ENCODE results near the gene C17orf113.
"Not testable (repeated sequence)": the region's sequence is repeated elsewhere in the genome, so short reads cannot be mapped to it uniquely, and the experiment has no call there.

Gene C17orf113

DNA sequence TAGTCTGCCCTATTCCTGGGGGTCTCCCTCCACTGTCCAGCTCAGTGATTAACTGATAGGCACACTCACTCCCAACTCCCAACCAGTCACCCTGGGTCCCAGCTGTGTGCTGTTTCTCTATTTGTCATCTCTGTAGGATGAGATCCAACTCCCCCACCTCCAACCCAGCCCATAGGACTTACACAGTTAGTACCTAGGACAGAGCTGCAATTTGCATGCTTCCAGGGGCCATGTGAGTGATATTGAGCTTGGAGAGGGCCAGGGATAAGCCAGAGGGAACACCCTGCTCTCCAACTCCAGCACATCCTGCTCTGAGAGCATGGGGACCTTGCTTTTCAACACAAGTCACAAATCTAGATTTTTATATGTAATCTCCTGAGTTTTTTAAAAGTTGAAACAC lies 8.8 kb downstream of the C17orf113 start:
- DNase-seq = no peak

DNA sequence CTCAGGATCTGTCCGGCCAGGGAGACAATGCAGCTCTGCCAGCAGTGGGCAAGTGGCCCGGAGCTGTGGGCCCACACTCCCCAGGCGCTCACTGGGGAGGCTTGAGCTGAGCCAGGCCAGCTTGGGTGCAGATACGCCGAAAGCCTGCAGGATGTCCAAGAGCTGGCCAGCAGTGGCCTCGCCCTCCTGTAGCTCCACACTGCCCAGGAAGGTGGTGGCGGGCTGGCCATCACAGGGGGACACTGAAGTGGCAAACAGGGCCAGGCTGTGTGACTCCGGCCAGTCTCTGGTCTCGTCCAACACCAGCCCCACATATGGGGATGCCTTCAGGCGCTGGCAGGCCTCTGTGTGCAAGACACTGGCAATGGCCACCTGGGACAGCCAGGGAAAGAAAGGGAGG lies 9.6 kb downstream of the C17orf113 start:
- no peak for DNase-seq

DNA sequence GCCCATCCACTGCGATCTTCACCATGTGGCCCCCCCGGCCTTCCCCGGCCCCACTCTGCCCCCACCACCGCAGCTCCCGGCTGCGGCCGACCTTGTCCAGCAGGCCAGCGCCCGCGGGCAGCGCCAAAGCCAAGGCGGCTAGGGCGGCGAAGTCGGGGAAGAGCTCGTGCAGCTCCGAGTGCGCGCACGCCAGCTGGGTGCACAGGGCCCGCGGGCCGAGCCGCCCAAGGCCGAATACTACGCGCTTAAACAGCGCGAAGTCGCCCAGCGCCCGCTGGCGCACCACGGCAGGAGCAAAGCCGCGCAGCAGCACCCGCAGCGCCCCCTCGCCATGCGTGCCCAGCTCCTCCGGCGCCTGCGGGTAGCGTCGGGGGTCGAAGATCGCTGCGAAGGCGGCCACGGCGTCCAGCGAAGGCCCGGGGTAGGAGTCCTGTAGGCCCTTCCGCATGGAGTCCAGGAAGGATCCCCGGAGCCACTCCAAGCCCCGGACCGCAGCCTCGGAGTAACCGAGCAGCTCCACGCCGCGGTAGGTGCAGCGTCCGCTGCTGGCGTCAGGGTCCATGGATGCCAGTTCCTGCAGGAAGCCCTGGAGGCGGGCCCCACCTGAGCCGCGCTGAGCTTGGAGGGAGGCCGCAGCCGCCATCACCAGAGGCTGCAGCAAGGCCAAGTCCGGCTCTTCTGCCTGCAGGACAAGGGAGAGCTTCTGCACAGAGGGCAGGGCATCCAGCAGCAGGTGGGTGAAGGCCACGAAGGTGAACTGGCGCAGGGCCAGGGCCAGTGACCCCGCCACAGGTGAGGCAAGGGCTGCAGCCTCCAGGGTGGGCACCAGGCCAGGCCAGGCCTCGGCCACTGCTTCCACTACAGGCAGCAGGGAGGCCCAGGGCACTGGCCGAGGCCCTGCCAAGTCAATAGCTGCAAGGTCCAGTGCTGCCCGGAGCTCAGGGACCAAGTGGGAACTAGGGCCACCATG lies 10.3 kb downstream of the C17orf113 start:
- no peak for DNase-seq

DNA sequence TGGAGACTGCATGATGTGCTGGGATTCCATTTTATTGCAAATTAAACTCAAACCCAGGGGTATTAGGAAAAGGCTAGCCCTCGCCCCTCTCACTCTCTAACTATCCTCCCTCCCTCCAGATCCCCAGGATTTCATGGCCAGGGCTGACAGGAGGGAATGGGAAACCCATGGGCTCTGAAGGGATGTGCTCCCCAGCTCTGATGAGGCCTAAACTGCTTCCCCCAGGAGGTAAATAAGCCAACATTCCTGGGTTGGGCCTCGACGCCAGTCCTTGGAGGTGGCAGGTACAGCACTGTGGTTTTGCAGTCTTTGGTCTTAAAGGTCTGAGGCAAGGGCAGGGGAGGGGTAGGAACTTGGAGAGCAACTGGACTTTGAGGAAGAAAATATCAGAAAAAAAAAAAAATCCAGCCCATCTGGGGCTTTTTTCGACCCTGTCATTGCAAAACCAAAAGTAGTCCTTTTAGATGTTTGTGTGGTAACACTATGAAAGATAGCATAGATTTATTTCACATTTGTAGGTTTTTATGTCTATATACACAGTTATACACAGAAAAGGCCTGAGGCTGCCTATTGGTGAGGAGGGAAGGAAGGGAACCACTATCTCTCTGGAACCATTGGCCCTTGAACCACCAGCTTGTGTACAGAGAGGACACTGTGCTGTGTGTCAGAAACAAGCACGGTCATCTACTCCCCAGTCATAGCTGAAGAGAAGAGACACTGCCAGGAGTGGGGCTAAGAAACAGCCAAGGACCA lies 12.0 kb downstream of the C17orf113 start:
- DNase-seq = no peak

DNA sequence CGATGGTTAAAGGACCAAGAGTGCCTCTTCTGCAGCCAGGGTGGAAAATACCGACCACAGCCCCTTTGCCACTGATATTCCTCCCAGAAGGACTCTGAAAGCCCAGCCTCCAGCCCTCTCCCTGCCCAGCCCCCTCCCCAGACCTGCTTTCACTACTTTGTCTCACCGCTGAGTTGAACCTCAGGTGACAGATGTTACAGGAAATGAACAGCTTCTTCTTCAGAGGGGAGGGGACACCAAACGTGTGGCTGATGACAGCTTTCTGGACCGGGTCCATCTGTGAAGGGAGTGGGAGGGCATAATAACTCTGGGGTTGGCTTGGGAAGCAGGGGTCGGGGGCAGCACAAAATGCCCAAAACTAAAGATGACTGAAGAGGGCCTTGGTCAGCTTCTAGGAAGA lies 16.3 kb downstream of the C17orf113 start:
- no peak for DNase-seq

DNA sequence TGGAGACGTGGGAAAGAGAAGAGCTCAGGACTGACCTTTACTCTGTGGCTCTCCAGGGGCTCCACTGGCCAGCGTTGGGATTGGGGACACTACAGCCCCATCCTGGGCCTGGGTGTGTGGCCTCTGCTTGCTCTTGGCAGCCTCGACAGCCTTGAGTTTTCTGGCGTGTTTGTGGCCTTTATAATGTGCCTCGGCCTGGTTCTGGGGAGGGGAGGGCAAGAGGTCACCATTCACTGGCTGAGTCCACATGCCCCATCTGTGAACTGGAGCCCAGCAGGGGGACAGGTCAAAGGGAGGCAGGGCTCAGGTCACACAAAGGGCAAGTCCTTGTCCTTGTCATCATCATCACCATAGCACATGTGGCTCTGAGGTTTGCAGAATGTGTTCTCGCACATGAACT lies 18.8 kb downstream of the C17orf113 start:
- DNase-seq = no peak

DNA sequence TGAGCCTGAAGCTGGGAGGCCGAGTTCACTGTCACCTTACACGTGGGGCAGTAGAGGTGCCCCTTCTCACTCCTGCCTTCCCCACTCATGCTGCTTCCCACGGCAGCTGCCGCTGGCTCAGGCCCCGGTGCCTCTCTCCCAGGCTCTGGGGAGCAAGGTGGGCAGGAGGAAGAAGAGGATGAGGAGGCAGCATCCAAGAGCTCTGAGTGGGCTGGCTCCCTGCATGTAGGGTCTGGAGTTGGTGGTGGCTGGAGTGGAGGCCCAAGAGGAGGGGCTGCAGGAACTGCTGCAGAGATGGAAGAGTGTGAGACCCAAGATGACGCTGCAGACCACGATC lies 21.6 kb downstream of the C17orf113 start:
- no peak for DNase-seq

DNA sequence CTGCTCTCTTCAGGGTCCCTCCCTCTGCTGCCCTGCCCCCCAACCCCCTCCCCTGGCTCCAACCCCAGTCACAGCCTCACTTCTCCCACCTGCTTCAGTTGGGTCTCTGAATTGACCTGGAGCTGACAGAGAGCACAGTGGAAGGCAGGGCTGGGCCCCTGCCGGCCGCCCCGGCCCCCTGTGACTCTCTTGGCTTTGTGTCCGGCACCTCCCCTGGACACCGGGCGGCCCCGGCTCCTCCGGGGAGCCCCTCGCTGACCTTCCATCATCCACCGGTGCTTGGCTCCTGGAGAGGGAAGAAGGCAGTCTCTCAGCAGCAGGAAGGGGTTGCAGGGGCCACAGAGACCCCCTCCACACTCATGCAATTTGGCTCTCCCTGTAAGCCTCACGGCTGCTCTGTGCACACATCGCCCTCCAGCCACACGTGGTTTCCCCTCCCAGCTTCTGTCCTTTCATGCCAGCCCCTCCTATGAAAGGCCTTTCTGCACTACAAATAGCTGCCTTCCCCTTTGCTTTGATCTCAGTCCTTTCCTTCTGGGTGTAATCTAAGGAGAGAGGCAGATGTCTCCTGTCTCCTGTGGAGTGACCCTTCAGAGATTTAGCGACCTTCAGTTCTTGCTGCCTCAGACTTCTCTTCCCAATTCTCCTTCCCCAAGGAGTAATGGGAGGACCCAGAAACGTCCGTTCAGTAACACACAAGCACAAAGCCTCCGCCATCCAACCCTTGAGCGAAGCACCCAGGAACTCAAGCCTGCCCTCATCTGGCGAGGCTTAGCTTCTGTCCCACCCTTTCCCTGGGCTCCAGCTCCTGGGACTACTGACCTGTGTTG lies 22.2 kb downstream of the C17orf113 start:
- no peak for DNase-seq

DNA sequence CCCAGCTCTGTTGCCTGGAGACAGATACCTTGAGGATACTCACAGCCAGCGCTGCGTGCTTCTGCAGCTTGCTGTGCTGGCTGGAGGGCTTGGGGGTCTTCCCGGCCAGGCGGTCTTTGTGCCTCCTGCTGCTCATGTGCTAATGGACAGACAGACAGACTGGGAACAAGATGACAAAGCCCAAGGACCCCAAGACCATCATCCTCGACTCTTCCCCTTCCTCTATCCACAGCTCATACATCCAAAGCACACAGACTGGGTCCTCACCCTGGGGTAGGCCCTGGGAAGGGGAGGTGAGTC lies 22.9 kb downstream of the C17orf113 start:
- no peak for DNase-seq

DNA sequence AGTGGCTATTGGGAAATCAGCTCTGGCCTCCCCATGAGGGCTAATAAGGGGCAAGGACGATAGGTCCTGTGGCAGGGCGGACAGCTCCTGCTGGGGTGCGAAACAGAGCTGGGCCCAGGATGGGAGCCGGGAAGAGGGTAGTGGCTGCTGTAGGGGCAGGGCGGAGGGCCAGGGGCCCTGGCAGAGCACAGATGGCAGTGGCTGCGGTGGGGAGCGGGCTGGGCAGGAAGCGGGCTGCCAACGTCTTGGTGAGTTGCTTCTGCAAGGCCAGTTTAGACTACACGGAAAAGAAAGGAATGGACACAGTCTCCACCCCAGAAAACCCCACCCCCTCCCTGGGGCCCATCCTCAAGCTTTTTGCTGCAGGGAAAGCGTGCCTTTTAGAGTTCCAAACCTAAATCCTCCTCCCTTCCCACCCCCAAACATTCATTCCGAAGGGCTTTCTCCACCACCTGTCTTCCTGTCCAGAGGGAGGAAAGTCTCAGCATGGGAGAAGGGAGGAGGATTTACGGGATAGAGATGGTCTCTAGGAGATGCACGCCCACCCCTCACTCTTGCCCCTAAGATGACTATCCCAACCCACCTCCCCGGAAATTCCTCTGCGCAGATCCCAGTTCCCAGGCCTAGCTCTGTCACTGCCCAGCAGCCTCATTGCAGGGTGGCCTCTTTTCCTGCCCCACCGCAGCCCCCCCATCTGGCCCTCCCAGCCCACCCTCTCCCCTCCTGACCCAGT lies 23.4 kb downstream of the C17orf113 start:
- no peak for DNase-seq

DNA sequence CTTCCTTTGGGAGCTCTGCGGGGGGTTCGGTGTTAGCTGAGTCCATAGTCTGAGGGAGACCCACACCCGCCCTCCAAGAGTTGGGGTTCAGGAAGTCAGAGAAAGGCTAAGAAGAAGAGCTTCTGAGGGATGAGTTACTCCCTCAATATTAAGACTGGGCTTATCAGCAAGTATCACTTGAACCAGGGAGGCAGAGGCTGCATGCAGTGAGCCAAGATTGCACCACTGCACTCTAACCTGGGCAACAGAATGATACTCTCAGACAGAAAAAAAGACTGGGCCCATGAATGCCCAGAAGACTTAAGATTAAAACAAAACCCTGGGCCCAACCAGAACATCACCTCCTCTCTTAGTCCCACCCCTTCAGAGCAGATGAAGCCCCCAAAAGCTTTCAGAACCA lies 24.5 kb downstream of the C17orf113 start:
- no peak for DNase-seq

DNA sequence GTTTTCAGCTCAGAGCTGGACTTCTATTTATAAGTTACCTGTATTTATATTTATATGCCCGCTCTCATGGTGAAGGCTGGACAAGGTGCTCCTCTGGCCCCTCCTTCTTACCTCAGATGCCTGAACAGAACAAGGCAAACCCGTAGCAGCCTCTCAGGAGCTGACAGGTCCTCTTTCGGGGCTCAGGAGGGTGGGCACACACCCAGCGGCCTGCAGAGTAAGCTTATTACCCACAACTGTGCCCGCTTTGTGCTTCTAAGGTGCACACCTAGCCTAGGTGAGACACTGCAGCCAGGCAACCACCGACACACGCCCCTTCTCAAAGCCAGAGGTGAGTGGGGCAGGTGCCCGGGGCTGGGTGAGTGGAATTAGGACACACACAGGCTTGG lies 25.2 kb downstream of the C17orf113 start:
- DNase-seq = no peak

DNA sequence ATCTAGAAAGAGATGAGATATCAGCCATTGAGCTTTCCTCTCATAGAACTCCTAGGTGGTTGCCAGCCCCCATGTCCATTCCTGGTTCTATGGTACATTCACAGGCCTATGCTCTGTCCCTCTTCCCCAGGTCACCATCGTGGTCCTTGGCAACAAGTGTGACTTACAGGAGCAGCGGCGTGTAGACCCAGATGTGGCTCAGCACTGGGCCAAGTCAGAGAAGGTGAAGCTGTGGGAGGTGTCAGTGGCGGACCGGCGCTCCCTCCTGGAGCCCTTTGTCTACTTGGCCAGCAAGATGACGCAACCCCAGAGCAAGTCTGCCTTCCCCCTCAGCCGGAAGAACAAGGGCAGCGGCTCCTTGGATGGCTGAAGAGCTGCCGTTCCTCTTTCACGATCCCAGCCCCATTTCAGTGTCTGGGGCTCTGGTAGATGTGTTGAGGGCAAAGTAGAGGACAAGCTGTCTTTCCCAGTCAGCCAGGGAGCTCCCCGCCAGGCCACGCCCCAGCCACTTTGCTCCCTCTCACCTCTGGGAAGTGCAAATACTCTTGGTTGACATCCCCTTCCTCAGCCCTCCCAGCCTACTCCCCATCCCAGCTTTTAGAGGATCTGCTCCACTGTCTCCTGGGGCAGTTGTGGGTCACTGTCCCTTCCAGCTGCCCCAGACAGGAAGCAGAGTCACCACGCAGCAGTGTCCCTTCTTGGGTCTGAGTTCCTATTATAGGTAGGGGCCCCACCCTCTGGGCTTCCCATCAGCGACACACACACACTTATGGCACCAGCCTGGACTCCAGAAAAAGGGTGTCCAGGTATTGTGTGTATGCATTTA lies 26.7 kb downstream of the C17orf113 start:
- DNase-seq = no peak

DNA sequence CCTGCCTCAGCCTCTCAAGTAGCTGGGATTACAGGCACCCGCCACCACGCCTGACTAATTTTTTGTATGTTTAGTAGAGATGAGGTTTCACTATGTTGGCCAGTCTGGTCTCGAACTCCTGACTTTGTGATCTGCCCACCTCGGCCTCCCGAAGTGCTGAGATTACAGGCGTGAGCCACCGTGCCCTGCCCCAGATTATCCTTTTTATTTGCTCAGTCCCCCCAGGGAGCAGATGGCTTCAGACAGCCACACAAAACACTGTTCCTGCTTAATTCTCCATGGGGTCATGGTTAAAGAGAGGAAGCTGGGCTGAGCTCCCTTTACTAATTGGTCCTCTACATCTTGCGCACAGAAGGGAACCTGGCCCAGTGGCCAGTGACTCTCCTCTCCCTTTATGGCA lies 29.6 kb downstream of the C17orf113 start:
- DNase-seq = not testable (repeated sequence)

DNA sequence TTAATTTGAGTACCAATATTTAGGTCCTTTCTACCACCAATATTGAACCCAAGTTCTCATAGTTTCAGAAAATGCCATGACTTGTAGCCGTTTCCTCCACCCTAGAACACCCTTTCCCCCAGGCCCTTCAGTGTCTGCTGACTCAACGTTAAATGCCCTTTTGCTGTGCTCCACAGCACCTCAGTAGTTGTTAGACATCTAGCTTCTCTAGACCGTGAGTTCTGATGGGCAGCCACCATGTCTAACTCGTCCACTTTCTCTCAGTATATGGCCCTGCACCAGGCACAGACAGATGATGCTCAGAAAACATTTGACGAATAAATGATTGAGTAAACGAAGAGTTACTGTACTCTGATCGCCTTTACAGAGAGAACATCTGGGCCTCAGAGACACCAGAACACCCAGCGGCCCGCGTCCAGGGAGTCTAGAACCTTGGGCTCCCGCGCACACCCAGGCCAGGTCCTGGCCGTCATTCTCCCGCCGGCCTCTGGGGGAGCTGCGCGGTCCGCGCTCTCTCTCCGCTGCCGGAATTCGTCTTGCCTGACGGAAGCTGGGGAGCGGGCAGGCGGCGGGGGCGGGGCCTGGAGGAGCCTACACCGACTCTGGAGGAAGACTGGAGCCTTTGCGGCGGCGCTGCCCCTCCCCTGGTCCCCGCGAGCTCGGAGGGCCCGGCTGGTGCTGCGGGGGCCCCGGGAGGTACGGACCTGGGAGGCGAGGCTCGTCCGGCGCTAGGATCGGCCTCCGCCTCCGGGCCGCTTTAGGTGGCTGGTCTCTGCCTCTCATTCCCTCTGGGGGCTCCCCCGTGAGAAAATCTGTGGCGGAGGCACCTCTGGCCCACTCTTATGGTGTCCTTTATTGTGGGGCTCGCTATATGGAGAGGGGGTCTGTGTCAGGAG lies 30.6 kb downstream of the C17orf113 start, which contains the start of gene NKIRAS2:
TSS of gene NKIRAS2 (plus strand) at position 582 of the 896 bp plus-strand sequence. CDS start 1,488 bp downstream, outside the sequence.
- DNase-seq = peak; percentile 84 to 94 (median 93)

DNA sequence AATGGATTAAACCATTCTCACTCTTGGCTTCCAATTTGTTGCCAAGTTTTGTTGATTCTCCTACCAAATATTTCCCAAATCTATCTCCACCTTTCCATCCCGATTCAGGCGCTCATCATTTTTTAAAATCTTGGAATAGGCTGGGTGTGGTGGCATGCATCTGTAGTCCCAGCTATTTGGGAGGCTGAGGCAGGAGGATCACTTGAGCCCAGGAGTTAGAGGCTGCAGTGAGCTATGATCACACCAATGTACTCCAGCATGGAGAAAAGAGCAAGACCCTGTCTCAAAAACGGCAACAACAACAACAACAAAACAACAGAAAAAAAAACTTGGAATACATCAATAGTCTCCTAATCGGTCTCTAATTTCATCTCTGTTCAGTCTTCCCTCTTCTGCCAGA lies 31.4 kb downstream of the C17orf113 start:
- DNase-seq = no peak

DNA sequence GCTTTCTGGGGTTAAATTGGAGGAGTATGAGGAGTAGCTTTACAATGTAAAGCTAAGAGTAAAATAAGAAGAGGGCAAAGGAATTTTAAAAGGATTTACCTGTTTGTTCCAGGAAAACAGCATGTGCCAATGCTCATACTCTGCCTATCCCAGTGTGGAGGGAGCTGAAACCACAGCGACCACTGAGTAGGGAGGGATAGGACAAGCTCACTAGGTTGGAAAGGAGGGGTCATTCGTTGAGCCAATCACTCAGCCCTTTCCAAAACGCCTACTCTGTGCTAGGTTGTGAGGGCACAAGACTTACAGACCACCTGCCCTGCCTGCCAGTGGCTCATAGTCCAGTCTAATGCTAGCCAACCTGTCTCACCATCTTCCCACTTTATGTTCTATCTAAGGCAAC lies 32.1 kb downstream of the C17orf113 start:
- DNase-seq = no peak

DNA sequence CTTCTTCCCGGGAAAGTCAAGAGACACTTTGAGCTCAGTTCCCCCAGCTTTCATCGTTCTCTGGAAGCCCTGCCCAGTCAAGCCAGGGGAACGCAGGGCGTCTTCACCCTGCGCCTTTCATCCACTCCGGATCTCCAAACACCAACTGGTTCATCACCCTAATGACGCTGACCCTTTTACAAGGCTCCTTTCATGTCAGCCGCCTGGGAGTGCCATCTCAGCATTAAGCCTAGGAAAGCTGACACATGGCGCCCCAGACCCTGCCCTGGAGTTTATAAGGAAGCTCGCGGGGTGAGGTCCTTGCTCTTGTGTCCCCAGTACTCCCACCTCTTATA lies 32.6 kb downstream of the C17orf113 start:
- DNase-seq = peak in 1 of 5 experiments; percentile 49

DNA sequence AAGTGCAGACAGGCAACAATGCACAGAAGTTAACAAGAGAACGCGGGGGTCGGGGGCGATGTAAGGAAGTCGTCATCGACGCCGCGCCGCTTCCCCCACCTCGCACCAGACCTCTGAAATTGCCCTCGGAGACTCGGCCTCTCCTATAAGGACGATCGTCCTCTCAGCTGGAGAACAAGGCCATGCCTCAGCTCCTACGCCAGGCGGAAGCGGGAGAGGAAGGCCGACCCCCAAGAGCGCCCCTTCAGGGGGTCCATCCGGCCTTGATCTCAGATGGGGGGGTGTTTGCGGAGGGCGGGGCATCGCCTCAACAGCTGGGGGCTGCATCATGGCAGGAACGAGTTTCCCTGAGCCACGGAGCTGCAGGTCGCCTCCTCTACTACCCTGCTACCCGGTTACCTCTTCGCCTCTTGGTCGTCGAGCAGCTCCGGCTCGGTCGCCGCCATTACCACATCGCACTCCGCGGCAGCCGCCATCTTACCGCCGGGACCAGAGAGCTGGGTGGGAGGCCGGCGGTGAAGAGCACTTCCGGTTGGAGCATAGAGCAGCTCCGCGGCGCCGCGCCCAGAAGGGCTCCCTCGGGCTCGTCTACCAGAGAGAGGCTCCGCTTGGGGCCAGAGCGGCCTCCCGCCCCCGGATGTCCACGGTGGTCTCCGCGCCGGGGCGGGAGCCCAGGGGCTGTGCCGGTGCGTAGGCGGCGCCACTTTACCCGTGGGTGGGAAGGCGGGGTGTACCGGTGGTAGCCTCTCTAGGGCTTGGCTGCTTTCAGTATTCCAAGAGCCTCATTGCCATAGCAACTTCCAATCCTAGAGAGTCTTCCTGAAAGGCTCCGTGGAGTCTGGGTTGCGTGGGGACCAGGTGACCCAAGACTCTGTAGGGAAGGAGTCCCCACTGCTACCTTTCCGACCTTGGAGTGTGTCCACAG lies 33.2 kb downstream of the C17orf113 start, which contains the start of gene DNAJC7:
TSS of gene DNAJC7 (minus strand) at position 499 of the 925 bp plus-strand sequence. CDS start at position 476, 23 bp downstream.
- DNase-seq = peak; percentile 73 to 96 (median 82)
